Measurements from ENCODE around the gene KIF1B. TPM values are rescaled to one million over a fixed set of nuclear protein-coding genes. Genes with fewer than 3 reads are reported as not detected.
"Not testable (repeated sequence)": the region's sequence is repeated elsewhere in the genome, so short reads cannot be mapped to it uniquely, and the experiment has no call there.

The KIF1B gene
- total and polyA plus RNA-seq, 4 donors, result 8.4 to 40.9 (median 8.9) TPM

DNA sequence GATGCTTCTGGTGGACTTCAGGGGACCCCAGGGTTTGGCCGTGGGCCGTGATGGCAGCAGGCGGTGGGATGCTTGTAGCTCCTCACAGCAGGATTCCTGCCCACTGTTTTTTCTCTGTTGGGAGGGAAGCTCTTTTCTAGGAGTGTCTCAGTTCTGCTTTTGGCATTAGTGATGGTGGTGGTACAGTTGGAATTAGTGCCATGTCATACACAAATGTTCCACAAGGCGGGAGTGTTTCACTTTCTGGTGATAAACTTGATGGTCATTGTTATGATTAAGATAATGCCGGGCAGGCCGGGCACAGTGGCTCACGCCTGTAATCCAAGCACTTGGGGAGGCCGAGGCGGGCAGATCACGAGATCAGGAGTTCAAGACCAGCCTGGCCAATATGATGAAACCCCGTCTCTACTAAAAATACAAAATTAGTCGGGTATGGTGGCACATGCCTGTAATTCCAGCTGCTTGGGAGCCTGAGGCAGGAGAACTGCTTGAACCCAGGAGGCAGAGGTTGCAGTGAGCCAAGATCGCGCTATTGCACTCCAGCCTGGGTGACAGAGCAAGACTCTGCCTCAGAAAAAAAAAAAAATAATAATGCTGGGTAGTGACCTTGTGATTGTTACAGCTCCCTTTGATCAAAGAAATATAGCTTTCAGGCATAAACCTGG, 167.1 kb downstream of the KIF1B start:
- not testable (repeated sequence) for H3K9ac ChIP-seq (ENCODE audit: low read depth in 1 of 2, low read length in 2 of 2); H3K27me3 ChIP-seq (ENCODE audit: control insufficient read depth in 4 of 4, insufficient read depth in 4 of 4, low read length in 3 of 4); H3K9me3 ChIP-seq (ENCODE audit: control insufficient read depth in 4 of 4, low read length in 3 of 4); H3K4me1 ChIP-seq (ENCODE audit: control insufficient read depth in 4 of 4, insufficient read depth in 4 of 4, low read length in 3 of 4); H3K4me3 ChIP-seq (ENCODE audit: low read depth in 1 of 3, low read length in 3 of 3)
- Histone ChIP-seq H3K27ac (ENCODE audit: low read depth in 1 of 2, low read length in 2 of 2) (peak overlapping the region in 1 of 2 donors; percentile 21), H3K36me3 (ENCODE audit: control insufficient read depth in 4 of 4, insufficient read depth in 3 of 4, low read depth in 1 of 4, low read length in 3 of 4) (peaks cover 3 to 56% (median 31%) of the 10 kb centered on the region in 4 donors)
- TF ChIP-seq, protein P1, sequence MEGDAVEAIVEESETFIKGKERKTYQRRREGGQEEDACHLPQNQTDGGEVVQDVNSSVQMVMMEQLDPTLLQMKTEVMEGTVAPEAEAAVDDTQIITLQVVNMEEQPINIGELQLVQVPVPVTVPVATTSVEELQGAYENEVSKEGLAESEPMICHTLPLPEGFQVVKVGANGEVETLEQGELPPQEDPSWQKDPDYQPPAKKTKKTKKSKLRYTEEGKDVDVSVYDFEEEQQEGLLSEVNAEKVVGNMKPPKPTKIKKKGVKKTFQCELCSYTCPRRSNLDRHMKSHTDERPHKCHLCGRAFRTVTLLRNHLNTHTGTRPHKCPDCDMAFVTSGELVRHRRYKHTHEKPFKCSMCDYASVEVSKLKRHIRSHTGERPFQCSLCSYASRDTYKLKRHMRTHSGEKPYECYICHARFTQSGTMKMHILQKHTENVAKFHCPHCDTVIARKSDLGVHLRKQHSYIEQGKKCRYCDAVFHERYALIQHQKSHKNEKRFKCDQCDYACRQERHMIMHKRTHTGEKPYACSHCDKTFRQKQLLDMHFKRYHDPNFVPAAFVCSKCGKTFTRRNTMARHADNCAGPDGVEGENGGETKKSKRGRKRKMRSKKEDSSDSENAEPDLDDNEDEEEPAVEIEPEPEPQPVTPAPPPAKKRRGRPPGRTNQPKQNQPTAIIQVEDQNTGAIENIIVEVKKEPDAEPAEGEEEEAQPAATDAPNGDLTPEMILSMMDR (IDR thresholded peaks at IDR 0.05; ENCODE audit: low read depth, low read length, missing input control), result peak; percentile 74
- TF ChIP-seq RAD21 (IDR thresholded peaks at IDR 0.05), result peak; percentile 76 to 83
- DNase-seq (ENCODE audit: low spot score), result peak; percentile 54
- WGBS, result 59% methylated on average over 14 of the region's 14 CpGs

GRCh38 chr1:10378081-10378841, 167.9 kb downstream of the KIF1B start:
- TF ChIP-seq EGR1 (IDR thresholded peaks at IDR 0.05; ENCODE audit: low read depth in 2 of 2) (no peak), RXRA (IDR thresholded peaks at IDR 0.05) (peak; percentile 59 to 77)
- Histone ChIP-seq H3K4me3 (ENCODE audit: low read depth in 1 of 3, low read length in 3 of 3) (no peak overlapping the region), H3K27ac (ENCODE audit: low read depth in 1 of 2, low read length in 2 of 2) (peak overlapping the region in 1 of 2 donors; percentile 21), H3K27me3 (ENCODE audit: control insufficient read depth in 4 of 4, insufficient read depth in 4 of 4, low read length in 3 of 4) (no peaks in the 10 kb centered on the region), H3K9me3 (ENCODE audit: control insufficient read depth in 4 of 4, low read length in 3 of 4) (no peaks in the 10 kb centered on the region), H3K9ac (ENCODE audit: low read depth in 1 of 2, low read length in 2 of 2) (no peak overlapping the region), H3K4me1 (ENCODE audit: control insufficient read depth in 4 of 4, insufficient read depth in 4 of 4, low read length in 3 of 4) (no peaks in the 10 kb centered on the region), H3K36me3 (ENCODE audit: control insufficient read depth in 4 of 4, insufficient read depth in 3 of 4, low read depth in 1 of 4, low read length in 3 of 4) (peaks cover 3 to 55% (median 31%) of the 10 kb centered on the region in 4 donors)
- DNase-seq (ENCODE audit: low spot score), result no peak
- 80% methylated on average over 15 of the region's 15 CpGs for WGBS

DNA sequence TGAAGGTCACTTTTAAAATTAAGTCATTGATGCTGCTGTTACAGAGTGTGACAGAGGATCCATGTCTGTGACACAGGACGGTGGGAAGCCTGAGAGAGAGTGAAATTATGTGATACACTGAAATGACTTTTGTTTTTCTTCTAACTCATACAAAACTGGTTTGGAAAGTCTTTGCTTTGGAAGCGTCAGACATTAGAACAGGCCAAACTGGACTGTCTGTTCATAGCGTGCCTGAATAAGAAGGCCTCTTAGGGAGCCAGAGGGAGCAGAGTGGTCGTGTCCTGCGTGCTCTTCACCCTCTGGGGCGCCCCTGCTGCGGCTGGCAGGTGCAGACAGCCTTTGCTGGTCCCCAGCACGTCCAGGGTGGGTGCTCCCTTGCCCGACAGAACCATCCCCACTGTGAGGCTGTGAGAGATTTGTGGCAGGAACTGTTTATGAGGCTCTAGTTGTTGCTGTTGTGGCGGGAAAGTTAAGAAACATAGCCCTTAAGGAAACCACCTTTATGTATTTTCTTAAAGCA, 168.8 kb downstream of the KIF1B start:
- H3K4me1 ChIP-seq (ENCODE audit: control insufficient read depth in 4 of 4, insufficient read depth in 4 of 4, low read length in 3 of 4), result no peaks in the 10 kb centered on the region
- no peak for DNase-seq (ENCODE audit: low spot score)
- no peaks in the 10 kb centered on the region for H3K9me3 ChIP-seq (ENCODE audit: control insufficient read depth in 4 of 4, low read length in 3 of 4)
- no peak overlapping the region for H3K9ac ChIP-seq (ENCODE audit: low read depth in 1 of 2, low read length in 2 of 2)
- no peak overlapping the region for H3K27ac ChIP-seq (ENCODE audit: low read depth in 1 of 2, low read length in 2 of 2)
- no peaks in the 10 kb centered on the region for H3K27me3 ChIP-seq (ENCODE audit: control insufficient read depth in 4 of 4, insufficient read depth in 4 of 4, low read length in 3 of 4)
- peaks cover 3 to 48% (median 26%) of the 10 kb centered on the region in 4 donors for H3K36me3 ChIP-seq (ENCODE audit: control insufficient read depth in 4 of 4, insufficient read depth in 3 of 4, low read depth in 1 of 4, low read length in 3 of 4)
- H3K4me3 ChIP-seq (ENCODE audit: low read depth in 1 of 3, low read length in 3 of 3), result no peak overlapping the region
- 94% methylated on average over 10 of the region's 10 CpGs for WGBS
- no peak for TF ChIP-seq GABPA (IDR thresholded peaks at IDR 0.05 in 1 of 2, conservative IDR thresholded peaks at IDR 0.05 in 1 of 2)
- no peak for TF ChIP-seq HNF4G (IDR thresholded peaks at IDR 0.05)
- TF ChIP-seq, protein P2, sequence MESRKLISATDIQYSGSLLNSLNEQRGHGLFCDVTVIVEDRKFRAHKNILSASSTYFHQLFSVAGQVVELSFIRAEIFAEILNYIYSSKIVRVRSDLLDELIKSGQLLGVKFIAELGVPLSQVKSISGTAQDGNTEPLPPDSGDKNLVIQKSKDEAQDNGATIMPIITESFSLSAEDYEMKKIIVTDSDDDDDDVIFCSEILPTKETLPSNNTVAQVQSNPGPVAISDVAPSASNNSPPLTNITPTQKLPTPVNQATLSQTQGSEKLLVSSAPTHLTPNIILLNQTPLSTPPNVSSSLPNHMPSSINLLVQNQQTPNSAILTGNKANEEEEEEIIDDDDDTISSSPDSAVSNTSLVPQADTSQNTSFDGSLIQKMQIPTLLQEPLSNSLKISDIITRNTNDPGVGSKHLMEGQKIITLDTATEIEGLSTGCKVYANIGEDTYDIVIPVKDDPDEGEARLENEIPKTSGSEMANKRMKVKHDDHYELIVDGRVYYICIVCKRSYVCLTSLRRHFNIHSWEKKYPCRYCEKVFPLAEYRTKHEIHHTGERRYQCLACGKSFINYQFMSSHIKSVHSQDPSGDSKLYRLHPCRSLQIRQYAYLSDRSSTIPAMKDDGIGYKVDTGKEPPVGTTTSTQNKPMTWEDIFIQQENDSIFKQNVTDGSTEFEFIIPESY (IDR thresholded peaks at IDR 0.05), result no peak
- TF ChIP-seq FOXA2 (IDR thresholded peaks at IDR 0.05), result no peak
- no peak for TF ChIP-seq NR2F2 (IDR thresholded peaks at IDR 0.05)
- TF ChIP-seq YY1 (IDR thresholded peaks at IDR 0.05), result no peak
- no peak for TF ChIP-seq TAF1 (conservative IDR thresholded peaks at IDR 0.05)
- TF ChIP-seq, protein P1 (IDR thresholded peaks at IDR 0.05; ENCODE audit: low read depth, low read length, missing input control), result no peak
- TF ChIP-seq EGR1 (IDR thresholded peaks at IDR 0.05; ENCODE audit: low read depth in 2 of 2), result no peak
- no peak for TF ChIP-seq RAD21 (IDR thresholded peaks at IDR 0.05)
- TF ChIP-seq, protein P3, sequence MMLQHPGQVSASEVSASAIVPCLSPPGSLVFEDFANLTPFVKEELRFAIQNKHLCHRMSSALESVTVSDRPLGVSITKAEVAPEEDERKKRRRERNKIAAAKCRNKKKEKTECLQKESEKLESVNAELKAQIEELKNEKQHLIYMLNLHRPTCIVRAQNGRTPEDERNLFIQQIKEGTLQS (IDR thresholded peaks at IDR 0.05), result no peak
- TF ChIP-seq SP1 (IDR thresholded peaks at IDR 0.05), result no peak
- no peak for TF ChIP-seq JUND (IDR thresholded peaks at IDR 0.05)
- no peak for TF ChIP-seq FOXA1 (IDR thresholded peaks at IDR 0.05)
- no peak for TF ChIP-seq HNF4A (conservative IDR thresholded peaks at IDR 0.05)

Data from liver (tissue), 9 donors.